SU-DHL-6 (cell line): ENCODE measurements around the gene LIFR.
A peak's percentile ranks its signal among the peaks of the same experiment; 100 is the strongest.

Experiments used
- H2AFZ ChIP-seq: fragments of 200-600 bp; sonication (generic); 2 replicates; pipeline ENCODE4 v1.6.1; 2014; ENCODE audit warnings: low read depth, mild to moderate bottlenecking, moderate library complexity, mixed read lengths, antibody characterized with exemption, low read length; ENCODE audit not compliant: severe bottlenecking
- H3F3A ChIP-seq: fragments of 200-600 bp; shearing (Covaris generic); 2 replicates; pipeline ENCODE4 v1.6.0; 2016; ENCODE audit warnings: antibody characterized with exemption, mild to moderate bottlenecking; ENCODE audit not compliant: insufficient read depth
- H3K27ac ChIP-seq: fragments of 200-600 bp; sonication (generic); 2 replicates; pipeline ENCODE4 v1.5.1; 2016; ENCODE audit warnings: low read depth, mild to moderate bottlenecking, low read length, moderate library complexity, mixed read lengths
- H3K27me3 ChIP-seq: fragments of 200-600 bp; sonication (generic), shearing (Covaris generic); 2 replicates; pipeline ENCODE4 v1.6.0; 2014; ENCODE audit warnings: mild to moderate bottlenecking, low read length
- H3K36me3 ChIP-seq: fragments of 200-600 bp; sonication (generic); 2 replicates; pipeline ENCODE4 v1.6.1; 2014; ENCODE audit warnings: mild to moderate bottlenecking, low read length, mixed read lengths
- H3K4me2 ChIP-seq: fragments of 300-600, 200-600 bp; shearing (Covaris generic), sonication (generic); 2 replicates; pipeline ENCODE4 v1.6.0; 2014; ENCODE audit warnings: low read length, low read depth, mild to moderate bottlenecking; ENCODE audit not compliant: poor library complexity, severe bottlenecking
- H3K4me3 ChIP-seq: fragments of 200-600 bp; sonication (generic); 2 replicates; pipeline ENCODE4 v1.5.1; 2014; ENCODE audit warnings: antibody characterized with exemption, low read length, mild to moderate bottlenecking, mixed read lengths; ENCODE audit not compliant: insufficient read depth, poor library complexity, severe bottlenecking
- H3K79me2 ChIP-seq: fragments of 200-600 bp; sonication (generic); 2 replicates; pipeline ENCODE4 v1.6.1; 2014; ENCODE audit warnings: mild to moderate bottlenecking, low read length, moderate library complexity; ENCODE audit not compliant: insufficient read depth
- H3K9ac ChIP-seq: fragments of 200-600 bp; sonication (generic); 2 replicates; pipeline ENCODE4 v1.7.0; 2014; ENCODE audit warnings: mild to moderate bottlenecking, low read length
- H3K9me2 ChIP-seq: fragments of 200-600 bp; sonication (generic); replicated peaks from 2 replicates; pipeline ENCODE4 v1.6.1; 2014; ENCODE audit warnings: low read length; ENCODE audit not compliant: insufficient read depth
- H3K9me3 ChIP-seq: fragments of 200-600 bp; sonication (generic); 2 replicates; pipeline ENCODE4 v1.6.1; 2014; ENCODE audit warnings: low read length, mixed read lengths; ENCODE audit not compliant: insufficient read depth
- H4K20me1 ChIP-seq: fragments of 200-600 bp; sonication (generic); 2 replicates; pipeline ENCODE4 v1.6.1; 2014; ENCODE audit warnings: low read depth, mild to moderate bottlenecking, antibody characterized with exemption, low read length, moderate library complexity, mixed read lengths
- EZH2phosphoT487 ChIP-seq: fragments of 200-600 bp; sonication (generic), shearing (Covaris generic); conservative IDR thresholded peaks from 2 replicates; pipeline ENCODE4 v1.6.1; 2018; ENCODE audit warnings: mild to moderate bottlenecking, antibody characterized with exemption, low read length, moderate library complexity, mixed read lengths
- TF ChIP-seq, protein P1 (sequence below): fragments of 200-600 bp; sonication (generic); IDR thresholded peaks from one replicate; pipeline ENCODE4 v1.5.1; 2017; ENCODE audit warnings: antibody characterized with exemption, mild to moderate bottlenecking, low read length, moderate library complexity; ENCODE audit not compliant: insufficient read depth, poor library complexity, severe bottlenecking

The LIFR gene

GRCh38 chr5:38551030-38552017 is 5.1 kb downstream of the LIFR start:
- H3F3A ChIP-seq, result no peaks in the 10 kb centered on the region
- TF ChIP-seq, protein P1, sequence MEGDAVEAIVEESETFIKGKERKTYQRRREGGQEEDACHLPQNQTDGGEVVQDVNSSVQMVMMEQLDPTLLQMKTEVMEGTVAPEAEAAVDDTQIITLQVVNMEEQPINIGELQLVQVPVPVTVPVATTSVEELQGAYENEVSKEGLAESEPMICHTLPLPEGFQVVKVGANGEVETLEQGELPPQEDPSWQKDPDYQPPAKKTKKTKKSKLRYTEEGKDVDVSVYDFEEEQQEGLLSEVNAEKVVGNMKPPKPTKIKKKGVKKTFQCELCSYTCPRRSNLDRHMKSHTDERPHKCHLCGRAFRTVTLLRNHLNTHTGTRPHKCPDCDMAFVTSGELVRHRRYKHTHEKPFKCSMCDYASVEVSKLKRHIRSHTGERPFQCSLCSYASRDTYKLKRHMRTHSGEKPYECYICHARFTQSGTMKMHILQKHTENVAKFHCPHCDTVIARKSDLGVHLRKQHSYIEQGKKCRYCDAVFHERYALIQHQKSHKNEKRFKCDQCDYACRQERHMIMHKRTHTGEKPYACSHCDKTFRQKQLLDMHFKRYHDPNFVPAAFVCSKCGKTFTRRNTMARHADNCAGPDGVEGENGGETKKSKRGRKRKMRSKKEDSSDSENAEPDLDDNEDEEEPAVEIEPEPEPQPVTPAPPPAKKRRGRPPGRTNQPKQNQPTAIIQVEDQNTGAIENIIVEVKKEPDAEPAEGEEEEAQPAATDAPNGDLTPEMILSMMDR, result peak; percentile 46
- TF ChIP-seq EZH2phosphoT487, result no peak
- no peaks in the 10 kb centered on the region for H3K79me2 ChIP-seq

DNA sequence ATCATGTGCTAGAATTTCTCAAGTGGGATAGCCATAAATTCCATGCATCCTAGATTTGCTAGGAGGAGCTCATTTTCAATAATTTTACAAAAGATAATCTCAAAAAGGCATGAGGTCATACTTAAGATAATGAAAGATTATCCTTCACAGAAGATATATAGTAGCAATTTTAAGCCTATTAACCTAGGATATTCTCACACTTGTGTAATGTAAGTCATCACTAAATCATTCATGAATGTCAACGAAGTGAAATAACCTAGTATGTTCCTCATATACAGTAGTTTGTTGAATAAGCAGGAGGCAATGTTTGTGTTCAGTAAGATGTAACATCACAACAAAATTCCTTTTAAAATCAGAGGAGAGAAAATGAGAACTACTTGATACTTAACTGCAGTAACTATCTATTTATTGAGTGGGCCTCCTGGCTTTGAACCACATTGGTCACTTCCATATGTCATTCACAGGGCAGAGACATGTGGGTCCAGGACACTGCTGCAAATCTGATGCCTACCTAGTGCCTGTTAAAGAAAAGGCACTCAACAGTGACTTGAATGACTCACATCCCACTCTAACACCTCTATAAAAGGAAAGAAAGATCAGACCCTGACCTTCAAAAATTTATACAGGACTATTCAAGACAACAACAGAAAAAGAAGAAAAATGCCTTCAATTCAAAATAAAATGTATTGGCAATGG is 8.2 kb downstream of the LIFR start:
- H3K36me3 ChIP-seq, result no peaks in the 10 kb centered on the region
- H2AFZ ChIP-seq, result no peak overlapping the region
- H3K27ac ChIP-seq, result no peak overlapping the region
- H3K9ac ChIP-seq, result no peak overlapping the region
- H4K20me1 ChIP-seq, result no peaks in the 10 kb centered on the region
- TF ChIP-seq EZH2phosphoT487, result no peak
- H3K9me2 ChIP-seq, result no peaks in the 10 kb centered on the region
- H3K79me2 ChIP-seq, result no peaks in the 10 kb centered on the region
- no peaks in the 10 kb centered on the region for H3K9me3 ChIP-seq
- no peak overlapping the region for H3K4me3 ChIP-seq
- H3K4me2 ChIP-seq, result no peak overlapping the region
- no peaks in the 10 kb centered on the region for H3F3A ChIP-seq
- H3K27me3 ChIP-seq, result no peaks in the 10 kb centered on the region

More at GRCh38 chr5:38551030-38552017, 5.1 kb downstream of the LIFR start:
- H4K20me1 ChIP-seq, result no peaks in the 10 kb centered on the region
- H3K27ac ChIP-seq, result no peak overlapping the region
- H3K4me2 ChIP-seq, result no peak overlapping the region
- H3K9me3 ChIP-seq, result no peaks in the 10 kb centered on the region
- no peaks in the 10 kb centered on the region for H3K27me3 ChIP-seq
- no peaks in the 10 kb centered on the region for H3K36me3 ChIP-seq
- no peak overlapping the region for H2AFZ ChIP-seq
- no peak overlapping the region for H3K4me3 ChIP-seq
- no peak overlapping the region for H3K9ac ChIP-seq
- H3K9me2 ChIP-seq, result no peaks in the 10 kb centered on the region

DNA sequence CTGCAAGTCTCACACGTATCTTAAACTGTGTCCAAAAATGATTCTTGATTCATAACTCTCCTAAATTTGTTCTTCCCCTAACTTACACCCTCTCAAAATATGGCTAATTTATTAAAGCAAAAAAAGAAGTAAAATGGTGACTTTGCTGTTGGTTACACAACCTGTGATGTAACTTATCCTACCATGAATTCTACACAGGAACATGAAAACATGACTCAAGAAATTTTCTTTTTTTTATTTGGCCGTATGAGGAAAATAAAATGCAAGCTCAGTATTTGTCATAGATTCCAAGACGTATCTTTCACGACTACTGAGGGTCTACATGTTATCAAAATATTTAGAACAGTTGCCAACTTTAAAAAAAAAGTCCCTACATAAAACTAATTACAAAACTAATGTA is 9.2 kb downstream of the LIFR start:
- Histone ChIP-seq H3F3A (no peaks in the 10 kb centered on the region), H2AFZ (no peak overlapping the region), H3K27me3 (no peaks in the 10 kb centered on the region), H3K27ac (no peak overlapping the region), H4K20me1 (no peaks in the 10 kb centered on the region), H3K9ac (no peak overlapping the region), H3K36me3 (no peaks in the 10 kb centered on the region), H3K4me2 (no peak overlapping the region), H3K9me3 (no peaks in the 10 kb centered on the region), H3K79me2 (no peaks in the 10 kb centered on the region), H3K9me2 (no peaks in the 10 kb centered on the region), H3K4me3 (no peak overlapping the region)
- TF ChIP-seq, protein P1, result no peak
- no peak for TF ChIP-seq EZH2phosphoT487
